SK-N-SH treated with all-trans-retinoic acid at 6 μM for 48 hours (cell line): ENCODE data around the gene MYT1.

ENCODE experiments used
- ATAC-seq: fragments of 200-7000 bp; cut with Tn5 transposase; 3 replicates; pipeline ENCODE4 v1.9.1; 2020; ENCODE audit warnings: mild to moderate bottlenecking, moderate library complexity
- ARNTL ChIP-seq: fragments of 450-650 bp; formaldehyde crosslinking; IDR thresholded peaks from 2 replicates; pipeline ENCODE4 v1.5.0; 2020; ENCODE audit warnings: low read depth, mild to moderate bottlenecking, moderate library complexity, borderline replicate concordance
- BACH2 ChIP-seq: fragments of 250-450 bp; sonication (Bioruptor Pico); IDR thresholded peaks from 2 replicates; pipeline ENCODE4 v1.9.0; 2021; ENCODE audit warnings: mild to moderate bottlenecking, borderline replicate concordance
- CREB5 ChIP-seq: fragments of 250-450 bp; sonication (Bioruptor Pico); IDR thresholded peaks from 2 replicates; pipeline ENCODE4 v1.5.1; 2020; ENCODE audit warnings: low read depth, mild to moderate bottlenecking, moderate library complexity
- CSDC2 ChIP-seq: fragments of 250-450 bp; sonication (Bioruptor Pico); IDR thresholded peaks from 2 replicates; pipeline ENCODE4 v1.5.0; 2020; ENCODE audit warnings: mild to moderate bottlenecking, moderate library complexity
- CSRNP3 ChIP-seq: fragments of 250-450 bp; sonication (Bioruptor Pico); IDR thresholded peaks from 2 replicates; pipeline ENCODE4 v1.5.1; 2021; ENCODE audit warnings: mild to moderate bottlenecking, moderate library complexity
- ESRRG ChIP-seq: fragments of 250-450 bp; sonication (Bioruptor Pico); IDR thresholded peaks from 2 replicates; pipeline ENCODE4 v1.6.1; 2021; ENCODE audit warnings: mild to moderate bottlenecking
- ISL1 ChIP-seq: fragments of 250-450 bp; sonication (Bioruptor Pico); IDR thresholded peaks from 2 replicates; pipeline ENCODE4 v2.1.2; 2022; ENCODE audit warnings: mild to moderate bottlenecking, moderate library complexity
- OSR1 ChIP-seq: fragments of 250-450 bp; sonication (Bioruptor Pico); IDR thresholded peaks from 2 replicates; pipeline ENCODE4 v1.8.0; 2022; ENCODE audit warnings: moderate library complexity, mild to moderate bottlenecking, inconsistent platforms
- PATZ1 ChIP-seq: fragments of 250-450 bp; sonication (Bioruptor Pico); IDR thresholded peaks from 2 replicates; pipeline ENCODE4 v1.8.0; 2020; ENCODE audit warnings: mild to moderate bottlenecking, moderate library complexity, borderline replicate concordance
- POU6F1 ChIP-seq: fragments of 250-450 bp; sonication (Bioruptor Pico); IDR thresholded peaks from 2 replicates; pipeline ENCODE4 v1.8.0; 2021; ENCODE audit warnings: low read depth, mild to moderate bottlenecking, moderate library complexity, borderline replicate concordance
- RARB ChIP-seq: fragments of 250-450 bp; sonication (Bioruptor Pico); IDR thresholded peaks from 2 replicates; pipeline ENCODE4 v1.8.0; 2021; ENCODE audit warnings: mild to moderate bottlenecking, moderate library complexity
- SNAI2 ChIP-seq: fragments of 250-450 bp; sonication (Bioruptor Pico); IDR thresholded peaks from 2 replicates; pipeline ENCODE4 v1.5.0; 2020; ENCODE audit warnings: mild to moderate bottlenecking, moderate library complexity
- TCF4 ChIP-seq: fragments of 250-450 bp; sonication (Bioruptor Pico); IDR thresholded peaks from 2 replicates; pipeline ENCODE4 v1.8.0; 2021; ENCODE audit warnings: mild to moderate bottlenecking, moderate library complexity, borderline replicate concordance
- TOX ChIP-seq: fragments of 250-450 bp; sonication (Bioruptor Pico); IDR thresholded peaks from 2 replicates; pipeline ENCODE4 v1.8.0; 2021; ENCODE audit warnings: mild to moderate bottlenecking, moderate library complexity, borderline replicate concordance
- TSHZ2 ChIP-seq: fragments of 250-450 bp; sonication (Bioruptor Pico); IDR thresholded peaks from 2 replicates; pipeline ENCODE4 v1.5.0; 2020; ENCODE audit warnings: mild to moderate bottlenecking, moderate library complexity
- ZC3H10 ChIP-seq: fragments of 250-450 bp; sonication (Bioruptor Pico); IDR thresholded peaks from 2 replicates; pipeline ENCODE4 v1.5.1; 2021; ENCODE audit warnings: mild to moderate bottlenecking, moderate library complexity
- ZFP3 ChIP-seq: fragments of 250-450 bp; sonication (Bioruptor Pico); IDR thresholded peaks from 2 replicates; pipeline ENCODE4 v1.5.0; 2020; ENCODE audit warnings: mild to moderate bottlenecking, moderate library complexity
- ZFP30 ChIP-seq: fragments of 450-650 bp; formaldehyde crosslinking; IDR thresholded peaks from 2 replicates; pipeline ENCODE4 v1.5.0; 2022; ENCODE audit warnings: mild to moderate bottlenecking, moderate library complexity
- ZNF565 ChIP-seq: fragments of 450-650 bp; formaldehyde crosslinking; conservative IDR thresholded peaks from 2 replicates; pipeline ENCODE4 v1.5.0; 2020; ENCODE audit warnings: low read depth, mild to moderate bottlenecking, moderate library complexity
- ZNF70 ChIP-seq: fragments of 450-650 bp; formaldehyde crosslinking; IDR thresholded peaks from 2 replicates; pipeline ENCODE4 v1.5.0; 2020; ENCODE audit warnings: mild to moderate bottlenecking, moderate library complexity
- ZNF8 ChIP-seq: fragments of 450-650 bp; formaldehyde crosslinking; IDR thresholded peaks from 2 replicates; pipeline ENCODE4 v1.5.0; 2020; ENCODE audit warnings: mild to moderate bottlenecking, moderate library complexity

MYT1 gene

GRCh38 chr20:64180673-64181072 is 16.4 kb downstream of the MYT1 start:
- TF ChIP-seq SNAI2 (CRISPR knock-in tag) (no peak), ZNF565 (no peak), ZFP30 (CRISPR knock-in tag) (no peak), ESRRG (CRISPR knock-in tag) (no peak), CREB5 (no peak), RARB (CRISPR knock-in tag) (no peak), BACH2 (no peak), ARNTL (CRISPR knock-in tag) (no peak), POU6F1 (no peak), OSR1 (no peak), ZNF8 (CRISPR knock-in tag) (no peak), TOX (CRISPR knock-in tag) (no peak), ZFP3 (CRISPR knock-in tag) (no peak), ZC3H10 (no peak), CSDC2 (CRISPR knock-in tag) (no peak), TSHZ2 (CRISPR knock-in tag) (no peak), CSRNP3 (CRISPR knock-in tag) (no peak), ZNF70 (no peak)
- no peak for ATAC-seq

- TF ChIP-seq ISL1 (no peak), SNAI2 (CRISPR knock-in tag) (no peak), OSR1 (no peak), PATZ1 (CRISPR knock-in tag) (no peak), POU6F1 (no peak), TSHZ2 (CRISPR knock-in tag) (no peak), RARB (CRISPR knock-in tag) (no peak), ZNF565 (no peak), CREB5 (no peak), TCF4 (CRISPR knock-in tag) (no peak), ZC3H10 (no peak), ARNTL (CRISPR knock-in tag) (no peak), CSRNP3 (CRISPR knock-in tag) (no peak)
- ATAC-seq = no peak
Measured at GRCh38 chr20:64181391-64181790, 17.1 kb downstream of the MYT1 start.
